H1 (cell line): Measurements from ENCODE around the gene ACKR3. TPM values are rescaled to one million over a fixed set of nuclear protein-coding genes. Genes with fewer than 3 reads are reported as not detected.

Source experiments
- GTF2F1 ChIP-seq: IDR thresholded peaks from 2 replicates; pipeline ENCODE4 v1.6.1; 2012; ENCODE audit warnings: low read depth, low read length, improper control_type of control experiment, borderline replicate concordance
- HDAC6 ChIP-seq: IDR thresholded peaks from one replicate; pipeline ENCODE4 v1.7.1; 2012; ENCODE audit warnings: low read depth, mild to moderate bottlenecking, inconsistent platforms, low read length, moderate library complexity
- KDM4A ChIP-seq: IDR thresholded peaks from one replicate; pipeline ENCODE4 v1.7.1; 2012; ENCODE audit warnings: low read depth, mild to moderate bottlenecking, moderate library complexity, low read length, inconsistent platforms; ENCODE audit not compliant: severe bottlenecking
- MAFK ChIP-seq: IDR thresholded peaks from 2 replicates; pipeline ENCODE4 v1.6.1; 2012; ENCODE audit warnings: low read depth, mild to moderate bottlenecking, improper control_type of control experiment, low read length
- TCF12 ChIP-seq: IDR thresholded peaks from 2 replicates; pipeline ENCODE4 v1.6.1; 2011; ENCODE audit warnings: low read depth, mild to moderate bottlenecking, low read length
- USF2 ChIP-seq: IDR thresholded peaks from 2 replicates; pipeline ENCODE4 v1.6.1; 2011; ENCODE audit warnings: low read length, improper control_type of control experiment
- polyA plus RNA-seq, 7 experiments: library from polyadenylated mRNA; depleted of rRNA in 3 of 7; stranded (reverse) in 5 of 7; unstranded in 2 of 7; fragments of >200 nt in 5 of 7; fragments of 200-250 nt in 2 of 7; gene quantifications; 1 replicate in 5 of 7; 2 replicates in 1 of 7; 4 replicates in 1 of 7; pipeline versions ENCODE4 v1.2.1 to v1.2.3, GENCODE V29; 2011 to 2013; ENCODE audit warnings: missing spikeins in 2 of 7, mixed read lengths in 2 of 7
- total RNA-seq: library from RNA; stranded (reverse); fragmentation: NEBNext Ultra II Directional; extraction: Animal tissue kit (Norgen Biotek cat#: 25700); gene quantifications from 2 replicates; pipeline ENCODE4 v1.2.1, GENCODE V29; 2021

Gene ACKR3
- total and polyA plus RNA-seq, 2 of the 8 experiments (the other 6 are each of a cell fraction or from before 2014, with no cell fraction given) = 1.4 to 24.4 TPM

GRCh38 chr2:236608710-236609109, 39.1 kb downstream of the ACKR3 start (continued):
- TF ChIP-seq MAFK = no peak
- no peak for TF ChIP-seq TCF12
- TF ChIP-seq GTF2F1 = no peak
- TF ChIP-seq HDAC6 = no peak
- TF ChIP-seq KDM4A = no peak
- TF ChIP-seq USF2 = no peak
